Effector CD8-positive, alpha-beta T cell (primary cell): ENCODE data around the gene LCP1.
A peak's percentile ranks its signal among the peaks of the same experiment; 100 is the strongest.

Experiments
- DNase-seq: peaks from one replicate; lab custom pipeline; 2025; lab: John Stamatoyannopoulos, UW

The LCP1 gene

DNA sequence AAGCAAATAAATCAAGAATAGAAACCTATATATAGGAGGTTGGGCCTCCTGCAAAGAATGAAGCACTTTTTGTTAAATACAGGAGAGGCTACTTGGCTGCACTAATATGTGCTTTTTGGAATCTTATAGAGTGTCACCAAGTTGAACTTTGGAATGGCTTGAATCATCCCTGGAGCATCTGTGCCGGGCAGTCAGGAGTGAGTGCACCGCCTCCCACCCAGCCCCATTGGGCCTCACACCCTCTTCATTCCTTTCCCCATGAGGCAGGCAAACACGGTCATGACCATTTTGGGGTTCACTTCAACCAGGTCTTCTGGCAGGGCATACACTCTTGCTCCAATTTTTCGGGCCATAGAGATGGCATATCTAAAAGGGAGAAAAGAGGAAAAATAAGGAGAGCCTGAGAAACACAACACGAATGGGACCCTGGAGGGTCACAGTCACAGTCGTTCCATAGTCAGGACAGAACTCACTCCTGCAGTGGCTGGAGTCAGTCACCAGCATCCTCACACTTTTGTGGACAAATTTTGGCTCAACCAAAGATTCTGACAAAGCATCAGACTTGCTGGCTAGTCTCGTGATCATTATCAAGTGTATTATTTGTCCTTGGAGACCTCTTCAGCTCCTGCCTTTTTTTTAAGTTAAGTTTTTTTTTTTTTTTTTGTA is 54.5 kb downstream of the LCP1 start:
- DNase-seq = no peak

DNA sequence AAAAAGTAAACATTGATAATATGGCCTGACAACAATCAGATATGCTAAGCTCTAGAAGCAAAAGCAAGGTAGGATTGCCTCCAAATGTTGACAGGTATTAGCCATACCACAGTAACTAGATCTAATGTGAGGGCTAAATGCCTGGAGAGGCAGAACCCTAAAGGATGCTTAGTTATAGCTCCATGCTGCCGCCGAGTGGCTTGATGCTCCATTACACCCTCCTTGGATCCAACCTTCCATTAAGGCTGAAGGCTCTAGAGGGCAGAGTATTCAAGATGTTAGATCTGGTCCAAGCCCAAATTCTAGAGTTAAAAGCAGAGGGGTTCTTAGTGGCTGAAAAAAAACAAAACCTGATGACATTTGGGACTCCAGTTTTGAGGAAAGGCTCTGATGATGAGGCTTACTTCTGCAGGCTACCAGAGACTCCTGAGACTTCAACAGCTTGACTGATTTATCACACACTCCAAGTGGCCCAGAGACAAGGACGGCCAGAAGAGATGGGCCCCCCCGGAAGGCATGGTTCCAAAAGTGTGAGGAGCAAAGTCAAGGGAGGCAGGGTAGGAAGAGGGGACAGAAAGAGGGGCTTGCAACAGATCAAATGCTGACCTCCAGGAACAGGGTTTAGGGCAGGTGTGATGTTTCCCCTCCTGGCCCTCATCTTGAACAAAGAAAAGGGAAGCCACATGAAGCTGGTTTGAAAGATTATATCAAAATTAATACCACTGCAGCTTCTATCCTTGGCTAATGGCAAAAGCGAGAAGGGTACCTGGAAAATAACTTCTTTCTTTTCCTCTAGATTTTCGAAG is 55.2 kb downstream of the LCP1 start:
- peak; percentile 35 for DNase-seq

- DNase-seq = no peak
These were observed 55.9 kb downstream of the LCP1 start for GRCh38 chr13:46126056-46126455.

- DNase-seq = no peak
These were observed 56.7 kb downstream of the LCP1 start for GRCh38 chr13:46124967-46125933.

DNA sequence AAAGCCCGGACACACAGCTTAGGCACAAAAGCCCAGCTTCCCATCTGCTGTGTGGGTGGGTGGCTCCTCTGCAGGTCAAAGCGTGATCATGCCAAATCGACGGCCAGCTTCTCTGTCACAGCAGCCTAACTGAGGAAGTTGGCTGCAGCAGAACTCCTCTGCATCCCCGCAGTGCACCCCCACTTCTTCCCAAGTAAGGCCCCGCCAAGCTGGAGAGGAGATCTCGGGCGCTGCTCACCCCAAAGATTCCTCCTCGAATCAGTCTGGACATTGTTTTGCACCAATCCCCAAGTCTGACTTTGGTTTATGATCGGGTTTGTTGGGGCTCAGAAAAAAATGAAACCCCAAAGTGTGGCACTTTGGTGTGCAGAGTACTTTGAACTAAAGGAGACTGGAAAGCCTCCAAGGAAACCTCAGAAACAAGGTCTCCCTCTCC is 57.4 kb downstream of the LCP1 start:
- DNase-seq = no peak

DNA sequence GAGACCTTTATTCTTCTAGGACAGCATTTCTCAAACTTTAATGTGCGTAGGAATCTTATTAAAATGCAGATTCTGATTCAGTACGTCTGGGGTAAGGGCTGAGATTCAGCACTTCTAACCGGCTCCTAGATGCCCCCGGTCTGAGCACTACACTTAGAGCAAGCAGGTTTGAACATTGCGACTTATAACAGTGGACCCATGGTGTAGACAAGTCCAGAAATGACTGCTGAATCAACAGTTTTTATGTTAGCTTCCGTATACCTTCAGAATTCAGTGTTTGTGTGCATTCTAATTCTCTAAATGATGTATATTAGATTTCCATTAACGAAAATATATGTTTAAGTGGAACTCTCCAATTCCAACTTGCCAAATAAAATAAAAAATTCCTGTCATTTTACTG is 59.7 kb downstream of the LCP1 start:
- no peak for DNase-seq

- DNase-seq = no peak
These were observed 60.3 kb downstream of the LCP1 start for GRCh38 chr13:46121597-46122163.

DNA sequence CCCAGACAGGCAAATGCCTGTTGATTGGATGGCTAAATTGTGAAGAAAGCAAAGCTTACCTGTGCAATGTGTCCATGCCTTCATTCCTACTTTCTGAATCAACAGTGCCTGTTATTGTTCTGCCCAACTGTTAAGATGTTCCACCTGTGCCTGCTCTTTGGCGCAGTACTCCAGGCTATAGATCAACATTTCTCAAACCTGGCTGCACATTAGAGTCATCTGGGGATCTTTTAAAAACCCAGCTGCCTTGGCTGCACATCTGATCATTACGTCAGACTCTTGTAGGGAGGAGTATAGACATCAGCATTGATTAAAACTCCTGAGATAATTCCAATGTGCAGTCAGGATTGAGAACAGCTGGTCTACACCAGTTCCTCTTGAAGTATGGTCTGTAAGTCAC is 60.9 kb downstream of the LCP1 start:
- DNase-seq = no peak

GRCh38 chr13:46119883-46120614 is 61.9 kb downstream of the LCP1 start:
- no peak for DNase-seq

DNA sequence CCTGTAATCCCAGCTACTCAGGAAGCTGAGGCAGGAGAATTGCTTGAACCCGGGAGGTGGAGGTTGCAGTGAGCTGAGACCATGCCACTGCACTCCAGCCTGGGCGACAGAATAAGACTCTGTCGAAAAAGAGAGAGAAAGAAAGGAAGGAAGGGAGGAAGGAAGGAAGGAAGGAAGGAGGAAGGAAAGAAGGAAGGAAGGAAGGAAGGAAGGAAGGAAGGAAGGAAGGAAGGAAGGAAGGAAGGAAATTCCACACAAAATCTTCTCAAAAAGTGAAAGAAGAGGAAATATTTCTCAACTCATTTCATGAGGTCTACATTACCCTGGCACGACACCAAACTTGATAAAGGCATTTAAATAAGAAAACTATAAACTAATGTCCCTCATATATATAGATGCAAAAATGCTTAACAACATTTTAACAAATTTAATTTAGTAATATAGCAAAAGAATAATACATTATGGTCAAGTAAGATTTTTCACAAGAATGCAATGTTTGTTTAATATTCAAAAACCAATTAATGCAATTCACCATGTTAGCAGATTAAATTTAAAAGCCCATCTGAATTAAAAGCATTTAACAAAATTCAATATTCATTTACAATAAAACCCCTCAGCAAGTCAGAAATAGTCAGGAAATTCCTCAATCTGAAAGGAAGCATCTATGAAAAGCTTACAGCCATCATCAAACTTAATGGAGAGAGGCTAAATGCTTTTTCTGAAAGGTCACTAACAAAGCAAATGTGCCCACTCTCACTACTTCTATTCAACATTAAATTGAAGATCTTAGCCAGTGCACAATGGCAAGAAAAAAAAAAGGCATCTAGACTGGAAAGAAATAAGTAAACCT is 65.1 kb downstream of the LCP1 start:
- DNase-seq = no peak

GRCh38 chr13:46114613-46115012 is 67.4 kb downstream of the LCP1 start:
- no peak for DNase-seq

GRCh38 chr13:46113596-46113995 is 68.4 kb downstream of the LCP1 start:
- DNase-seq = no peak

DNA sequence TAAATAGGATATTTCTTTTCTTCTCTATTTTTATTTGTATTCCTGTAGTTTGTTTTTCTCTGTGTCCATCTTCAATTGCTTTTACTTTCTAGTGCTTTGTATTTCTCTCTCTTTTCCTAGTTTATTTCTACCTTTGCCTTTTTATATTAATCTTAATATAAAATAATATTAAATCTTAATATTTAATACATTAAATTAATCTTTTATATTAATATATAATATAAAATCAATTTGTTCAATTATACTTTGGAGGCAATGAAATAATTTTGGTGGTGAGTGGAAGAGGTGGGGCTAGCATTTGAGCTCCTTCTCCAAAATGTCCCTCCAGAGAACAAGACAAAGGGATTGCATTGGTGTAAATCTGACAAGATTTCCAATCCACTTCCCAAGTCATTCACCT is 70.8 kb downstream of the LCP1 start:
- no peak for DNase-seq

GRCh38 chr13:46109451-46109850 is 72.5 kb downstream of the LCP1 start:
- no peak for DNase-seq

- DNase-seq = no peak
These were observed 75.1 kb downstream of the LCP1 start for GRCh38 chr13:46106839-46107371.

DNA sequence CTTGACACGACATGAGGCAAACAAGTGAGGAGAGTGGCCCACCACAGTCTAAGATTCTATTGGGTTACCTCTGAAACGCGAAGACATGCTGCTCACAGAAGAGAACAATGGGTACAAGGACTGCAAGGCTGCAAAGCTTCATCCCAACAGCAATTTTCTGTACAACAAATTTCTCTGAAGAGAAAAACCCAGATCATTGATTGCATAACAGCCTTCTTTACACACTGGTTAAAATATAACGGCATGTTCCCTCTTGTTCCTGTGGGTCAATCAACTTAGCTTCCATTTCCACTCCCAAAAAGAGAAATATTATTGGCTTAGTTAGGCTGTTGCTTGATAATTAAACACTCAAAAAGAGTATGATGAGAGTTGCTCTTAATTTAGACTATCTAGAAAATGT is 77.1 kb downstream of the LCP1 start, which contains the start of gene CPB2:
TSS of gene CPB2 (minus strand) at position 166 of the 400 bp plus-strand sequence. CDS start at position 142, 24 bp downstream.
- DNase-seq = no peak

DNA sequence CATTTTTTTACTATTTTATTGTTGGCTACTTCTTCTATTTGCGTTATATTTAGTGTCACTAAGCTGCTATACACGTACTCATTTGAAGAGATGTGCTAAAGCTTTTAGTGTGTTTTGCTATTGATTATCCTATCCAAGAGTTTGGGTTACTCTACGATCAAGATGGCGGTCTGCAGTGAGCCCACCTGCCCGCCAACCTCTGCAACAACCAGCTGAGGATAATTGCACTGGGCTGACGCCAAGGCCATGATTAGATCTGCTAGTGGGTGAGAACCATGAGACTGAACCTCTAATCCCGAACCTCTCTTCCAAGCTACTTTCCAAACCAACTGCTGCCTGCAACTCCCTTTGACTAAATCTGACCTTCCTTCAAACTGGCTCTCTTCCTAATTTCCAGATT is 78.9 kb downstream of the LCP1 start:
- no peak for DNase-seq

DNA sequence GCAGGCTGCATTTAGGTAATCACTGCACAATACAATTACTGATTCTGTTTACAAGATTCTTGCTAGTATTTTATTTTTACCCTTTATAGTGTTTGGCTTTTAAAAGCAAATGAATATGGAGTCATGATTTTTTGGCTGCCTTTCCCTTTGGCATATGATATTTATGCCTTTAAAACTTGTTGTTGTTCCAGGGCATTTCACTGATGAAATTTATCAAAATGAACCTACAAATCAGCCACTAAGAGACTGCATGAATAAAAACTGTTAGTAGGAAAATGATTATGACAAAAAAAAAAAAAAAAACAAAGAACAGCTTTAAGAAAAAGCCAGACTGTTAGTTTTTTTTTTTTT is 79.7 kb downstream of the LCP1 start:
- no peak for DNase-seq

GRCh38 chr13:46101484-46102254 is 80.3 kb downstream of the LCP1 start:
- no peak for DNase-seq
